Nephron (organoid): ENCODE data around the gene CHRNG.

Source experiments
- H3K27ac Mint-ChIP-seq, 3 experiments: 2 replicates each; pipeline ENCODE4 v1.8.0; 2020; ENCODE audit warnings: mixed read lengths in 3 of 3, mild to moderate bottlenecking in 2 of 3, moderate library complexity in 1 of 3
- H3K27me3 Mint-ChIP-seq: 2 replicates; pipeline ENCODE4 v1.8.0; 2021; ENCODE audit warnings: low read depth, mild to moderate bottlenecking, moderate library complexity, mixed read lengths
- H3K36me3 Mint-ChIP-seq: 2 replicates; pipeline ENCODE4 v1.8.0; 2020; ENCODE audit warnings: low read depth, mixed read lengths
- H3K4me1 Mint-ChIP-seq: 2 replicates; pipeline ENCODE4 v1.8.0; 2020; ENCODE audit warnings: mixed read lengths
- H3K4me3 Mint-ChIP-seq, 3 experiments: 2 replicates each; pipeline ENCODE4 v1.8.0; 2020; ENCODE audit warnings: mild to moderate bottlenecking in 3 of 3, mixed read lengths in 3 of 3, moderate library complexity in 2 of 3
- H3K9me3 Mint-ChIP-seq: 2 replicates; pipeline ENCODE4 v1.8.0; 2020; ENCODE audit warnings: mixed read lengths
- CTCF ChIP-seq, 3 experiments: fragments of 200-600 bp; sonication (generic); IDR thresholded peaks; one replicate each; pipeline ENCODE4 v1.5.0; 2021; ENCODE audit warnings: antibody characterized with exemption in 3 of 3; ENCODE audit not compliant: unreplicated experiment in 3 of 3

CHRNG gene

GRCh38 chr2:232544674-232545073 lies 5.2 kb downstream of the CHRNG start:
- Mint-ChIP-seq H3K27ac (no peak overlapping the region), H3K9me3 (peaks cover 21% of the 10 kb centered on the region), H3K4me3 (peak overlapping the region in 1 of 3 experiments; percentile 16)

GRCh38 chr2:232545511-232546375 lies 6.3 kb downstream of the CHRNG start:
- Mint-ChIP-seq H3K4me1 (peaks cover 18% of the 10 kb centered on the region), H3K36me3 (peaks cover 63% of the 10 kb centered on the region), H3K27me3 (no peaks in the 10 kb centered on the region), H3K9me3 (peaks cover 26% of the 10 kb centered on the region), H3K27ac (no peak overlapping the region), H3K4me3 (peak overlapping the region in 1 of 3 experiments; percentile 54)
- TF ChIP-seq CTCF (IDR thresholded peaks at IDR 0.05; ENCODE audit: unreplicated experiment in 3 of 3), result no peak

More at GRCh38 chr2:232544674-232545073, 5.2 kb downstream of the CHRNG start:
- Mint-ChIP-seq H3K36me3 (peaks cover 57% of the 10 kb centered on the region), H3K4me1 (peaks cover 16% of the 10 kb centered on the region), H3K27me3 (no peaks in the 10 kb centered on the region)
- TF ChIP-seq CTCF (IDR thresholded peaks at IDR 0.05; ENCODE audit: unreplicated experiment in 3 of 3), result no peak

GRCh38 chr2:232547991-232548390 lies 8.5 kb downstream of the CHRNG start:
- no peak for TF ChIP-seq CTCF (IDR thresholded peaks at IDR 0.05; ENCODE audit: unreplicated experiment in 3 of 3)
- H3K9me3 Mint-ChIP-seq, result peaks cover 26% of the 10 kb centered on the region
- H3K36me3 Mint-ChIP-seq, result peaks cover 68% of the 10 kb centered on the region
- no peak overlapping the region for H3K27ac Mint-ChIP-seq
- H3K27me3 Mint-ChIP-seq, result no peaks in the 10 kb centered on the region
- H3K4me1 Mint-ChIP-seq, result peaks cover 18% of the 10 kb centered on the region
- peak overlapping the region in 2 of 3 experiments; percentile 23 to 62 for H3K4me3 Mint-ChIP-seq

GRCh38 chr2:232549655-232550353 lies 10.3 kb downstream of the CHRNG start:
- peak overlapping the region; percentile 96 to 100 (median 99) for H3K27ac Mint-ChIP-seq
- H3K9me3 Mint-ChIP-seq, result peaks cover 24% of the 10 kb centered on the region

More at GRCh38 chr2:232549655-232550353, 10.3 kb downstream of the CHRNG start:
- peaks cover 71% of the 10 kb centered on the region for H3K36me3 Mint-ChIP-seq
- TF ChIP-seq CTCF (IDR thresholded peaks at IDR 0.05; ENCODE audit: unreplicated experiment in 3 of 3), result no peak
- H3K4me3 Mint-ChIP-seq, result peak overlapping the region; percentile 95 to 100 (median 95)
- no peaks in the 10 kb centered on the region for H3K27me3 Mint-ChIP-seq
- H3K4me1 Mint-ChIP-seq, result peaks cover 30% of the 10 kb centered on the region
